Ishikawa (cell line): ENCODE results near the gene ZBBX.

ENCODE experiments used
- CEBPB ChIP-seq: IDR thresholded peaks from 2 replicates; pipeline ENCODE4 v1.6.1; 2012
- CREB1 ChIP-seq: IDR thresholded peaks from 2 replicates; pipeline ENCODE4 v1.6.1; 2012; ENCODE audit warnings: low read depth
- EGR1 ChIP-seq: IDR thresholded peaks from 2 replicates; pipeline ENCODE4 v1.6.1; 2012
- EP300 ChIP-seq: IDR thresholded peaks from 2 replicates; pipeline ENCODE4 v1.6.1; 2012; ENCODE audit warnings: borderline replicate concordance
- FOXM1 ChIP-seq: IDR thresholded peaks from 2 replicates; pipeline ENCODE4 v1.6.1; 2012; ENCODE audit warnings: low read depth, borderline replicate concordance
- NFIC ChIP-seq: IDR thresholded peaks from 2 replicates; pipeline ENCODE4 v1.6.1; 2012
- RAD21 ChIP-seq: IDR thresholded peaks from 2 replicates; pipeline ENCODE4 v1.6.1; 2012; ENCODE audit warnings: low read depth
- REST ChIP-seq: IDR thresholded peaks from 2 replicates; pipeline ENCODE4 v1.6.1; 2012; ENCODE audit warnings: low read depth, mild to moderate bottlenecking
- TAF1 ChIP-seq: IDR thresholded peaks from 2 replicates; pipeline ENCODE4 v1.6.1; 2012; ENCODE audit warnings: low read depth, mild to moderate bottlenecking
- TCF12 ChIP-seq: IDR thresholded peaks from 2 replicates; pipeline ENCODE4 v1.6.1; 2012; ENCODE audit warnings: low read depth
- TEAD4 ChIP-seq: IDR thresholded peaks from 2 replicates; pipeline ENCODE4 v1.6.1; 2012
- USF1 ChIP-seq: IDR thresholded peaks from 2 replicates; pipeline ENCODE4 v1.6.1; 2012
- YY1 ChIP-seq: IDR thresholded peaks from 2 replicates; pipeline ENCODE4 v1.6.1; 2012; ENCODE audit warnings: low read depth
- ZBTB7A ChIP-seq: IDR thresholded peaks from 2 replicates; pipeline ENCODE4 v1.6.1; 2012; ENCODE audit warnings: low read depth
- TF ChIP-seq, protein P1 (sequence below): IDR thresholded peaks from 2 replicates; pipeline ENCODE4 v1.6.1; 2012

ZBBX gene

DNA sequence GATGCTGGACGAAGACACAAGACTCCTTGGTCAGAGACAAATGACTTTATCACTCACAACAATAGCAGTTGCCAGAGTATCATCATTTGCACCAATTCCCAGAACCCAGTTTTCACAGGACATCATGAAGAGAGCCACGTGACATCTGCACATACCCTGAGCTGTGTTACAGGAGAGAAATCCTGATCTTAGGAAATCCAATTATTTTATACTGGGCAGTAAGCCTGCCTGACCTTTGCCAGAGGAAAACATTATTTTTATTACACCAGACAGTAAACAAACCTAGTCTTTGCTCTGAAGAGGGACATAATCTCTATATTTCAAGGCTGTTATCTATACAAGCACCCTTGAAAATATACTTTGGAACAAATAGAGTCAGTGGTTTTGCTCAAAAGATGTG, 77.4 kb downstream of the ZBBX start:
- TF ChIP-seq, protein P1, sequence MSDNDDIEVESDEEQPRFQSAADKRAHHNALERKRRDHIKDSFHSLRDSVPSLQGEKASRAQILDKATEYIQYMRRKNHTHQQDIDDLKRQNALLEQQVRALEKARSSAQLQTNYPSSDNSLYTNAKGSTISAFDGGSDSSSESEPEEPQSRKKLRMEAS, result no peak
- TF ChIP-seq CEBPB (no peak), NFIC (no peak), TEAD4 (no peak), USF1 (no peak), TAF1 (no peak), CREB1 (no peak), FOXM1 (no peak), ZBTB7A (no peak)

DNA sequence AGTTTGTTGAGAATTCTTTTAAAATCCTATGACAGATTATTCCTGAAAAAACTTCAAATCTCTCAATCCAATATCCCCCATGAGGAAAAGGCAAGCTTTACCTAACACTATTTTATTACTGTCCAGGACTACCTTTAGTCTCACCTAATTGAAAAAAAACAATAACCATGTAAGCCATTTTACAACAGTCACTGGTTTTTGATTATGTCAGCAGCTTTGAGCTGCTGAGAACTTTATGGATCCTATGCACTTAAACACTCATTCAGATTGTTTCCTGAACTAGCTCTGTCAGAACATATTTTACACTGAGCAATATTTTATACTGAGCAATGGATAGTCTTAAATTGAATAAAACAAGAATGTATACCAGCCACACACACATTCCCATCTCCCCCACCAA, 79.9 kb downstream of the ZBBX start:
- TF ChIP-seq YY1, result no peak
- no peak for TF ChIP-seq FOXM1
- no peak for TF ChIP-seq EP300

DNA sequence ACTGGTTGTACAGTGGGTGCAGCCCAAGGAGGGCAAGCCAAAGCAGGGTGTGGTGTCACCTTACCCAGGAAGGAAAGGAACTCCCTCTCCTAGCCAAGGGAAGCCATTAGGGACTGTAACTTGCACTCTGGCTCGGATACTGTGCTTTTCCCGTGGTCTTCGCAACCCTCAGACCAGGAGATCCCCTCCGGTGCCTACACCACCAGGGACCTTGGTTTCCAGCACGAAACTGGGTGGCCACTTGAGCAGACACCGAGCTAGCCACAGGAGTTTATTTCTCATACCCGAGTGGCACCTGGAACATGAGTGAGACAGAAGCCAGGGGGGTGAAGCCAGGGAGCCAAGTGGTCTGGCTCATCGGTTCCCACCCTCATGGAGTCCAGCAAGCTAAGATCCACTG, 90.7 kb downstream of the ZBBX start:
- no peak for TF ChIP-seq TCF12
- no peak for TF ChIP-seq REST

- TF ChIP-seq REST (no peak), RAD21 (no peak), CEBPB (no peak), ZBTB7A (no peak), FOXM1 (no peak), NFIC (no peak), YY1 (no peak), TCF12 (no peak), EGR1 (no peak), CREB1 (no peak), TEAD4 (no peak), USF1 (no peak)
- TF ChIP-seq, protein P1, result no peak
Measured at GRCh38 chr3:167288737-167289136, 91.4 kb downstream of the ZBBX start.

DNA sequence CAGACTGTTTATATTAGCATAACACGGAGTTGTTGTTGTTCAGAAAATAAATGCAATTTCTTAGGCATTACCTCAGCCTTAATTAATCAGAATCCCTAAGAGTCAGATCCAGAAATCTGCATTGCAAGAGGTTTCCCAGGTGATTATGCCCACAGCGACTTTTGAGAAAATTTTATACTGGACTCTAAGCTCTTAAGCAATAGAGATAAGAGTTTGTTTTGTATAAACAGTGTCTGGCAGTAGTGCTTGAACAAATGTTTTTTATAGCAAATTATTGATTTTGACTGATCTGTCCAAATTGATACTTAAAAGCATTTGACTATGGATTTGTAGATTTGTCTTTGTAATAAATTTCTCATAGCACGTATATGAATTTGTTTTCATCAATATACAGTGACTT, 92.8 kb downstream of the ZBBX start:
- TF ChIP-seq CEBPB, result no peak
- TF ChIP-seq USF1, result no peak
- TF ChIP-seq ZBTB7A, result no peak
- TF ChIP-seq, protein P1, result no peak
- TF ChIP-seq RAD21, result no peak
- no peak for TF ChIP-seq TCF12
- TF ChIP-seq TAF1, result no peak
- no peak for TF ChIP-seq NFIC
- no peak for TF ChIP-seq CREB1
- TF ChIP-seq TEAD4, result no peak
- no peak for TF ChIP-seq EP300
- no peak for TF ChIP-seq YY1
- no peak for TF ChIP-seq REST
- TF ChIP-seq EGR1, result no peak
- no peak for TF ChIP-seq FOXM1
